Activated CD4-positive, alpha-beta T cell treated with anti-CD3 and anti-CD28 coated beads, Interleukin-2, amount 50 U/mL, for 4 hours (primary cell): Measurements from ENCODE around the gene DOCK9.

Experiments used
- DNase-seq, 2 experiments: peaks; one replicate each; pipeline ENCODE4 v3.0.0-alpha.2; 2020

DOCK9 gene

GRCh38 chr13:98842070-98842469 is 135.8 kb downstream of the DOCK9 start:
- no peak for DNase-seq

GRCh38 chr13:98839856-98840769 is 137.8 kb downstream of the DOCK9 start:
- peak; percentile 13 to 19 for DNase-seq

- no peak for DNase-seq
Measured at GRCh38 chr13:98838776-98839175, 139.1 kb downstream of the DOCK9 start.

GRCh38 chr13:98837896-98838295 is 140.0 kb downstream of the DOCK9 start:
- DNase-seq, result no peak

GRCh38 chr13:98835156-98835555 is 142.7 kb downstream of the DOCK9 start:
- no peak for DNase-seq

GRCh38 chr13:98834254-98834960 is 143.5 kb downstream of the DOCK9 start:
- no peak for DNase-seq

GRCh38 chr13:98831236-98831635 is 146.6 kb downstream of the DOCK9 start:
- no peak for DNase-seq

- no peak for DNase-seq
Measured at GRCh38 chr13:98829541-98829940, 148.3 kb downstream of the DOCK9 start.

- no peak for DNase-seq
Measured at GRCh38 chr13:98828614-98829013, 149.2 kb downstream of the DOCK9 start.

- no peak for DNase-seq
Measured at GRCh38 chr13:98827449-98827848, 150.4 kb downstream of the DOCK9 start.

- DNase-seq, result no peak
Measured at GRCh38 chr13:98826146-98826545, 151.7 kb downstream of the DOCK9 start.

GRCh38 chr13:98825659-98826058 is 152.2 kb downstream of the DOCK9 start:
- no peak for DNase-seq

- DNase-seq, result no peak
Measured at GRCh38 chr13:98824376-98825160, 153.3 kb downstream of the DOCK9 start.

GRCh38 chr13:98823442-98823841 is 154.4 kb downstream of the DOCK9 start:
- no peak for DNase-seq

- no peak for DNase-seq
Measured at GRCh38 chr13:98822225-98822606, 155.6 kb downstream of the DOCK9 start.

GRCh38 chr13:98821372-98822224 is 156.3 kb downstream of the DOCK9 start:
- DNase-seq, result no peak

- DNase-seq, result no peak
Measured at GRCh38 chr13:98820744-98821371, 157.0 kb downstream of the DOCK9 start.

- DNase-seq, result no peak
Measured at GRCh38 chr13:98820300-98820699, 157.6 kb downstream of the DOCK9 start.

- no peak for DNase-seq
Measured at GRCh38 chr13:98819382-98820010, 158.4 kb downstream of the DOCK9 start.

GRCh38 chr13:98816406-98816805 is 161.5 kb downstream of the DOCK9 start:
- no peak for DNase-seq

- DNase-seq, result no peak
Measured at GRCh38 chr13:98813993-98814392, 163.9 kb downstream of the DOCK9 start.
